GM21447 (cell line): ENCODE results near the gene SMIM45.

Source experiments
- ATAC-seq: cut with Tn5 transposase; IDR thresholded peaks from one replicate; pipeline ENCODE4 v1.9.1; 2021; ENCODE audit not compliant: unreplicated experiment

Gene SMIM45

DNA sequence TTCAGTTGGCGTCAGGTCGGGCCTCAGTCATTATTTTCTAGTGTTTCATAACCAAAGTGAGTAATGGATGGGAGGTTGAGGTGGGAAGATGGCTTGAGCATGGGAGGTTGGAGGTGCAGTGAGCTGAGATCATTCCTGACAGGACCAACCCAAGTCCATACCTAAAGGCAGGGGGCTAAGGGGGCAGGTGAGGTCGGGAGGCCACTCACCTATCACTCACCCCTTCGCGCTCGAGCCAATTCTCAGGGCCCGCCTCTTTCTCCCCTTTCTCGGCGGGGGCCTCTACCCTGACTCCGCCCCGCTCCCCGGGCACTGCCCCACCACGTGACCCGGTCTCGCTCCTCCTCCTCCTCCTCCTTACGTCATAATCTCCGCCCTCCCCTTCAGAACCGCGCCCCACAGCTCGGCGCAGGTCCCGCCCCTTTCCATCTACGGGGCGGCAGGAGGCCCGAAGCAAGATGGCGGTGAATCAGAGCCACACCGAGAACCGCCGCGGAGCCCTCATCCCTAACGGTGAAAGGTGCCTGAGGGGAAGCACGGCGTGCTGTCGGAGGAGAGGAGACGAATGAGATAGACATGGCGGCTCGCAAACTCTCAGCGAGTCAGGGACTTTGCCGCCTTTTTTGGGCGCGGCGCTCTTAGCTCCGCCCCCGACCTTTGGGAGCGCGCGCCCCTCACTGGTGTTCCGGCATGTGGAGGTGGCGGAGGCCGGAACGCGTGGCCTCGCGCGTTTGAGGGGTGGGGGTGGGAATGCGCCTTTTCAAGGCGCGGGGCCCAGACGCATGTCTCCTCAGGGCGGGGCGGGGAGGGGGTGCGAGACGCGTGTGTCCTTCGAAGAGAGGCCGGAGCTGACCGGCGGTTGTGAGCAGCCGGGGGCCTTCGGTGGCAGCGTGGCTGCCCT lies 46.7 kb downstream of the SMIM45 start, which contains the start of gene WBP2NL:
Gene WBP2NL (plus strand): TSS at position 428 of the 901 bp plus-strand sequence. CDS start 31 bp downstream, at position 459.
- ATAC-seq: peak; percentile 79

GRCh38 chr22:42000466-42000865 lies 48.5 kb downstream of the SMIM45 start:
- ATAC-seq: no peak

DNA sequence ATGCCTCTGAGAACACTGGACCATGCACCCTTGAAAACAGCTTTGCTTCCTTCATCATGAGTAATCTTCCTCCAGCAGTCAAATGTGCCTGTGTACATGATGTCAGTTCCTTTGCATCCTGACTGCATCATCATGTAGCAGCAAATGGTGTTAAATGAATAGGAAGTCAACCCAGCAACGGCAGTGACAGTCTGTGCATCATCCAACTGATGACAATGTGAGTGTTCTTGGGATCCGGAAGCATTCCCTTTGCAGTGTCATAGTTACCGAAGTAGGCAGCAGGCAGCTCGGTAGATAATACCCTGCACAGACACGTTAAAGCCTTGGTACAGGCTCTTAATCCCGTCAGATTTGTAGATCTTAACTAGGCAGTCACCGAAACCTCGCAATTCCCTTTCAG lies 49.2 kb downstream of the SMIM45 start:
- ATAC-seq: no peak

GRCh38 chr22:42001706-42002105 lies 49.8 kb downstream of the SMIM45 start:
- ATAC-seq: no peak

DNA sequence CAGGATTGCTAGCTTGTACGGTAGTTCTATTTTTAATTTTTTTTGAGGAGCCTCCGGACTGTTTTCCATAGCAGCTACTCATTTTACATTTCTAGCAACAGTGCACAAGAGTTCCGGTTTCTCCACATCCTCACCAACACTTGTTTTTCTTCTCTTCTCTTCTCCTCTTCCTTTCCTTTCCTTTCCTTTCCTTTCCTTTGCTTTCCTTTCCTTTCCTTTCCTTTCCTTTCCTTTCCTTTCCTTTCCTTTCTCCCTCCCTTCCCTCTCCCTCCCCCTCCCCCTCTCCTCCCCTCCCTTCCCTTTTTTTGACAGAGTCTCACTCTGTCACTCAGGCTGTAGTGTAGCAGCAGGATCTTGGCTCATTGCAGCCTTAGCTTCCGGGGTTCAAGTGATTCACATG lies 56.0 kb downstream of the SMIM45 start:
- ATAC-seq: no peak
